Parathyroid adenoma (tissue), 2 donors: ENCODE results near the gene SLC46A2.

ENCODE experiments used
- H2AFZ ChIP-seq: fragments of 300-600 bp; sonication (generic); one replicate; pipeline ENCODE4 v1.7.0; 2017; ENCODE audit warnings: antibody characterized with exemption, mild to moderate bottlenecking
- H3K27ac ChIP-seq: fragments of 300-600 bp; sonication (generic); one replicate; pipeline ENCODE4 v1.7.0; 2017
- H3K27me3 ChIP-seq: fragments of 300-600 bp; sonication (generic); one replicate; pipeline ENCODE4 v1.7.0; 2017; ENCODE audit warnings: low read length; ENCODE audit not compliant: control insufficient read depth, insufficient read depth
- H3K36me3 ChIP-seq: fragments of 300-600 bp; sonication (generic); one replicate; pipeline ENCODE4 v1.7.0; 2017; ENCODE audit warnings: low read length; ENCODE audit not compliant: control insufficient read depth, insufficient read depth
- H3K4me1 ChIP-seq: fragments of 300-600 bp; sonication (generic); one replicate; pipeline ENCODE4 v1.7.0; 2017; ENCODE audit warnings: control low read depth
- H3K4me2 ChIP-seq: fragments of 300-600 bp; sonication (generic); one replicate; pipeline ENCODE4 v1.7.0; 2017; ENCODE audit warnings: low read length
- H3K4me3 ChIP-seq: fragments of 300-600 bp; sonication (generic); one replicate; pipeline ENCODE4 v1.7.0; 2017; ENCODE audit warnings: low read depth, low read length
- H3K79me2 ChIP-seq: fragments of 300-600 bp; sonication (generic); one replicate; pipeline ENCODE4 v1.7.0; 2017; ENCODE audit warnings: control low read depth
- H3K9ac ChIP-seq: fragments of 300-600 bp; sonication (generic); one replicate; pipeline ENCODE4 v1.7.0; 2017; ENCODE audit warnings: mild to moderate bottlenecking
- H3K9me3 ChIP-seq: fragments of 300-600 bp; sonication (generic); one replicate; pipeline ENCODE4 v1.7.0; 2017; ENCODE audit warnings: low read length; ENCODE audit not compliant: control insufficient read depth
- CTCF ChIP-seq: fragments of 300-600 bp; sonication (generic); IDR thresholded peaks from one replicate; pipeline ENCODE4 v1.7.0; 2017; ENCODE audit warnings: antibody characterized with exemption, mild to moderate bottlenecking
- donor health status: primary hyperparathyroidism.

SLC46A2 gene

GRCh38 chr9:112858005-112858404 lies 32.7 kb downstream of the SLC46A2 start:
- H3K4me2 ChIP-seq = no peak overlapping the region
- H3K4me1 ChIP-seq = no peaks in the 10 kb centered on the region
- no peak overlapping the region for H3K27ac ChIP-seq
- H2AFZ ChIP-seq = no peak overlapping the region
- no peaks in the 10 kb centered on the region for H3K36me3 ChIP-seq
- H3K27me3 ChIP-seq = no peaks in the 10 kb centered on the region
- H3K79me2 ChIP-seq = no peaks in the 10 kb centered on the region
- H3K9ac ChIP-seq = no peak overlapping the region
- H3K9me3 ChIP-seq = no peaks in the 10 kb centered on the region
- H3K4me3 ChIP-seq = no peak overlapping the region
- TF ChIP-seq CTCF = no peak

GRCh38 chr9:112856843-112857242 lies 33.8 kb downstream of the SLC46A2 start:
- no peaks in the 10 kb centered on the region for H3K4me1 ChIP-seq
- no peak overlapping the region for H3K4me2 ChIP-seq
- no peaks in the 10 kb centered on the region for H3K79me2 ChIP-seq
- H3K36me3 ChIP-seq = no peaks in the 10 kb centered on the region
- H3K9ac ChIP-seq = no peak overlapping the region
- H3K9me3 ChIP-seq = no peaks in the 10 kb centered on the region
- TF ChIP-seq CTCF = no peak
- no peak overlapping the region for H3K4me3 ChIP-seq
- H3K27me3 ChIP-seq = no peaks in the 10 kb centered on the region
- no peak overlapping the region for H2AFZ ChIP-seq
- H3K27ac ChIP-seq = no peak overlapping the region

- Histone ChIP-seq H3K36me3 (no peaks in the 10 kb centered on the region), H3K4me3 (no peak overlapping the region), H3K4me2 (no peak overlapping the region), H3K79me2 (no peaks in the 10 kb centered on the region), H3K9me3 (no peaks in the 10 kb centered on the region), H3K27me3 (no peaks in the 10 kb centered on the region), H3K9ac (no peak overlapping the region), H3K4me1 (no peaks in the 10 kb centered on the region), H2AFZ (no peak overlapping the region), H3K27ac (no peak overlapping the region)
- no peak for TF ChIP-seq CTCF
These were observed 34.5 kb downstream of the SLC46A2 start for GRCh38 chr9:112856200-112856599.

GRCh38 chr9:112854657-112855056 lies 36.0 kb downstream of the SLC46A2 start:
- no peak overlapping the region for H3K4me2 ChIP-seq
- no peaks in the 10 kb centered on the region for H3K36me3 ChIP-seq
- H3K9me3 ChIP-seq = no peaks in the 10 kb centered on the region
- H3K27ac ChIP-seq = no peak overlapping the region
- TF ChIP-seq CTCF = no peak
- H3K4me3 ChIP-seq = no peak overlapping the region
- H3K79me2 ChIP-seq = no peaks in the 10 kb centered on the region
- H3K9ac ChIP-seq = no peak overlapping the region
- no peaks in the 10 kb centered on the region for H3K4me1 ChIP-seq
- H3K27me3 ChIP-seq = no peaks in the 10 kb centered on the region
- no peak overlapping the region for H2AFZ ChIP-seq

- Histone ChIP-seq H3K4me2 (no peak overlapping the region), H3K27me3 (no peaks in the 10 kb centered on the region), H2AFZ (no peak overlapping the region), H3K9ac (no peak overlapping the region), H3K4me3 (no peak overlapping the region), H3K9me3 (no peaks in the 10 kb centered on the region), H3K36me3 (no peaks in the 10 kb centered on the region), H3K4me1 (no peaks in the 10 kb centered on the region), H3K27ac (no peak overlapping the region), H3K79me2 (no peaks in the 10 kb centered on the region)
- TF ChIP-seq CTCF = no peak
These were observed 36.6 kb downstream of the SLC46A2 start for GRCh38 chr9:112853882-112854585.
